Epithelial cell of proximal tubule (primary cell): Measurements from ENCODE around the gene INCA1. TPM values are rescaled to one million over a fixed set of nuclear protein-coding genes. Genes with fewer than 3 reads are reported as not detected.

Experiments
- DNase-seq: peaks from one replicate; pipeline ENCODE4 v3.0.0-alpha.2; 2011; ENCODE audit warnings: low read depth
- H3K4me3 ChIP-seq: 2 replicates; pipeline ENCODE4 v1.5.1; 2011; ENCODE audit warnings: low read depth, mild to moderate bottlenecking, low read length
- total RNA-seq: library from RNA; depleted of rRNA; stranded (reverse); fragments of >200 nt; gene quantifications from 2 replicates; pipeline ENCODE4 v1.2.3, GENCODE V29; 2015
- TF ChIP-seq, protein P1 (sequence below): conservative IDR thresholded peaks from 2 replicates; pipeline ENCODE4 v1.5.1; 2012; ENCODE audit warnings: low read depth, mild to moderate bottlenecking, low read length

Gene INCA1
- total RNA-seq, 1 donor from 2014 or later: not detected

DNA sequence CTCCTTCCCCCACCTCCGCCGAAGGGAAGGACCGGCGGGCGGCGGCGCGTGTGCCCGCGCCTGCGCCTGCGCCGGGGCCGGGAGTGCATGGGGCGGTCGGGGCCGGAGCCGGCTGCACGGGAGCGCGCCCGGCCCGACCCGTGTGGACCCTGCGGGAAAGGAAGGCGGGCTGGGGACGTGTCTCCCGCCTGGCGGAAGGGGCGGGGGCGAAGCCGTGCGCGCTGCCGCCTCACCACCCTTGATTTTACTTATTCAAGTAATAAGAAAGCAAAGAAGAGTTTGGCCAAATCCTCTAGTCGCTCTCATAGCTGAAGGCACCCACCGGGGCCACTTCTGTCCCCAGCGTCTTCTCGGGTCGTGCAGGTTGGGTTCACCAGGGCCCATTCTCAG is 48.4 kb downstream of the INCA1 start:
- peak overlapping the region; percentile 96 for H3K4me3 ChIP-seq
- TF ChIP-seq, protein P1, sequence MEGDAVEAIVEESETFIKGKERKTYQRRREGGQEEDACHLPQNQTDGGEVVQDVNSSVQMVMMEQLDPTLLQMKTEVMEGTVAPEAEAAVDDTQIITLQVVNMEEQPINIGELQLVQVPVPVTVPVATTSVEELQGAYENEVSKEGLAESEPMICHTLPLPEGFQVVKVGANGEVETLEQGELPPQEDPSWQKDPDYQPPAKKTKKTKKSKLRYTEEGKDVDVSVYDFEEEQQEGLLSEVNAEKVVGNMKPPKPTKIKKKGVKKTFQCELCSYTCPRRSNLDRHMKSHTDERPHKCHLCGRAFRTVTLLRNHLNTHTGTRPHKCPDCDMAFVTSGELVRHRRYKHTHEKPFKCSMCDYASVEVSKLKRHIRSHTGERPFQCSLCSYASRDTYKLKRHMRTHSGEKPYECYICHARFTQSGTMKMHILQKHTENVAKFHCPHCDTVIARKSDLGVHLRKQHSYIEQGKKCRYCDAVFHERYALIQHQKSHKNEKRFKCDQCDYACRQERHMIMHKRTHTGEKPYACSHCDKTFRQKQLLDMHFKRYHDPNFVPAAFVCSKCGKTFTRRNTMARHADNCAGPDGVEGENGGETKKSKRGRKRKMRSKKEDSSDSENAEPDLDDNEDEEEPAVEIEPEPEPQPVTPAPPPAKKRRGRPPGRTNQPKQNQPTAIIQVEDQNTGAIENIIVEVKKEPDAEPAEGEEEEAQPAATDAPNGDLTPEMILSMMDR: no peak
- DNase-seq: no peak

DNA sequence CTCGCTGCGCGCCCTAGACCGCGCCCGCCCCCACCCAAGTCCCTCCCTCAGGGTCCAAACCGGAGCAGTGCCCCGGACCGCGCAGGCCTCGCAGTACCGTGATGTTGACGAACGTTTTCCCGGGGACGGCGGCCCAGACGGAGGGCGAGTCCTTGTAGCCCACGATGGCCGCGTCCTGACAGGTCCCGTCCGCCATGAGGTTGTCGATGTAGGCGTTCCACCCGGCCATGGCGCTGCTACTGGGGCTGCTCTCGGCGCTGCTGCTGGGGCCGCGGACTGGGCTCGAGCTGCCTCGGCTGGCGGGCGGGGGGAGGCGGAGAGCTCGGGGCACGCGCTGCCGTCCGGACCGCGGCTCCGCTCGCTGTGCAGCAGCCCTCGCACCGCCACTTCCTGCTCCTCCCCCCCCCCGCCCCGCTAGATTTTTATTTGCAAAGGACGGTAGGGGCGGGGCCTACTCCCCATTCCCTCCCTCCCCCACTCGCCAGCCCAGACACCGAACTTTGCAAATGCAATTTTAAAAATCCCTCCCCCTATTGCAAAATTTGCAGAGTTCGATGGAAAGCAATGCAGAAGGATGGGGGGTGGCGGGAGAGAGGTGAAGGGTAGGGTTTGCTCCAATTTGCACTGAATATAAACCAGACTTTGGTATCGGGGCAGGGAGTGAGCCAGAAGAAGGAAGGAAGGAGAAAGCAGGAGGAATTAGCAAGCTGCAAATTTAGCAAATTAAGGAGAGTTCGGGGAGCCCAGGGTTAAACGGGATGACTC is 49.0 kb downstream of the INCA1 start, which contains the start of gene PFN1:
Gene PFN1, minus strand, starts transcription at position 365 of the 765 bp plus-strand sequence. Its CDS starts 136 bp downstream, at position 229.
- H3K4me3 ChIP-seq: peak within 1 kb of the TSS; percentile 96
- TF ChIP-seq, protein P1: no peak
- peak; percentile 48 for DNase-seq

- DNase-seq: no peak
- TF ChIP-seq, protein P1: no peak
These were observed 49.7 kb downstream of the INCA1 start for GRCh38 chr17:4947411-4948165.

GRCh38 chr17:4947010-4947410 is 50.3 kb downstream of the INCA1 start:
- DNase-seq: no peak
- H3K4me3 ChIP-seq: peak overlapping the region; percentile 96
- TF ChIP-seq, protein P1: no peak

More at GRCh38 chr17:4947411-4948165, 49.7 kb downstream of the INCA1 start:
- peak overlapping the region; percentile 96 for H3K4me3 ChIP-seq

DNA sequence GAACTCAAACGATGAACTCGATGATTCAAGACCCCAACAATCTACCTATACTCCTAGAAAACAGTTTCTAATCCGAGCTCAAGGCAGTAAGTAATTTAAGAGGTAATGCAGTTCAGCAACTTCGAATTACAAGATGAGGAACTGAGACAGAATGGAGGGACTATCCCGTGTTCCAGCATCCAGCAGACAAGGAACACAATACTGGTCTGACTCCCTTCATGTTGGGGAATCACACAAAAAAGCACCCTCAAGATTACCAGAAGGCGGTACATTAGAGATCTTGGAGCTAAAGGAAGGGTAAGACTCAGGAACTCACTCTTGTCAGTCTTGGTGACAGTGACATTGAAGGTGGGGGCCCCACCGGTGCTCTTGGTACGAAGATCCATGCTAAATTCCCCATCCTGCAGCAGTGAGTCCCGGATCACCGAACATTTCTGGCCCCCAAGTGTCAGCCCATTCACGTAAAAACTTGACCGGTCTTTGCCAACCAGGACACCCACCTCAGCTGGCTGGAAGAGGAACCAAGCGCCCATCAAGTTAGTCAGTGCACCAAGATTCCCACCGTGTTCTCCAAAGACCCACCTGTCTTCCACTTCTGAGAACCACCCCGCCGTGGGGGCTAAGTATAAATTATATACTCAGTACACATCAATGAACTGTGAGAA is 50.9 kb downstream of the INCA1 start:
- TF ChIP-seq, protein P1: no peak
- peak overlapping the region; percentile 96 for H3K4me3 ChIP-seq
- no peak for DNase-seq

GRCh38 chr17:4945944-4946280 is 51.4 kb downstream of the INCA1 start:
- TF ChIP-seq, protein P1: no peak
- peak overlapping the region; percentile 96 for H3K4me3 ChIP-seq
- no peak for DNase-seq
